HEK293 (cell line): ENCODE measurements around the gene KTN1.

Source experiments
- CTCF ChIA-PET: fragments of 350-600 bp; formaldehyde crosslinking; extraction: SDS; loops from one replicate; lab custom pipeline; 2021; ENCODE audit warnings: antibody characterized with exemption; lab: Yijun Ruan, JAX
- POLR2A ChIA-PET: fragments of 300-600 bp; formaldehyde crosslinking; extraction: SDS; loops from one replicate; lab custom pipeline; 2020; ENCODE audit warnings: antibody characterized with exemption, inconsistent platforms; lab: Yijun Ruan, JAX
- H3K27ac ChIP-seq: fragments of 200-500 bp; sonication (Bioruptor generic); 2 replicates; pipeline ENCODE4 v1.5.1; 2014; ENCODE audit warnings: low read depth, low read length, control low read depth, inconsistent platforms; ENCODE audit errors: extremely low read depth
- H3K36me3 ChIP-seq, 2 experiments: fragments of 200-500 bp in 1 of 2; sonication (Bioruptor generic) in 1 of 2; 1 replicate in 1 of 2; 2 replicates in 1 of 2; pipeline ENCODE4 v1.5.1; 2014 to 2017; ENCODE audit warnings: inconsistent platforms in 2 of 2, low read length in 2 of 2; ENCODE audit not compliant: control insufficient read depth in 2 of 2, insufficient read depth in 1 of 2
- H3K4me1 ChIP-seq: fragments of 200-500 bp; sonication (Bioruptor generic); 2 replicates; pipeline ENCODE4 v1.5.1; 2014; ENCODE audit warnings: mild to moderate bottlenecking, low read length, inconsistent platforms; ENCODE audit not compliant: control insufficient read depth, insufficient read depth
- H3K4me3 ChIP-seq: 2 replicates; pipeline ENCODE4 v1.5.1; 2011; ENCODE audit warnings: low read depth, mild to moderate bottlenecking, control low read depth, low read length, moderate library complexity
- H3K9me3 ChIP-seq: fragments of 200-500 bp; sonication (Bioruptor generic); 2 replicates; pipeline ENCODE4 v1.5.1; 2014; ENCODE audit warnings: low read depth, low read length, inconsistent platforms; ENCODE audit not compliant: control insufficient read depth, insufficient read depth
- KLF17 ChIP-seq: fragments of 450-650 bp; formaldehyde crosslinking; IDR thresholded peaks from 2 replicates; pipeline ENCODE4 v1.5.1; 2016; ENCODE audit warnings: missing biosample characterization, missing genetic modification characterization
- REST ChIP-seq: fragments of 450-650 bp; formaldehyde crosslinking; IDR thresholded peaks from 2 replicates; pipeline ENCODE4 v1.5.1; 2016; ENCODE audit warnings: missing biosample characterization, missing genetic modification characterization
- SCRT1 ChIP-seq: fragments of 450-650 bp; formaldehyde crosslinking; IDR thresholded peaks from 2 replicates; pipeline ENCODE4 v1.5.1; 2016; ENCODE audit warnings: missing biosample characterization, missing genetic modification characterization, borderline replicate concordance
- SP7 ChIP-seq: fragments of 450-650 bp; formaldehyde crosslinking; IDR thresholded peaks from 2 replicates; pipeline ENCODE4 v1.5.1; 2016; ENCODE audit warnings: missing biosample characterization, missing genetic modification characterization
- ZFP41 ChIP-seq: fragments of 450-650 bp; formaldehyde crosslinking; IDR thresholded peaks from 2 replicates; pipeline ENCODE4 v1.5.1; 2016; ENCODE audit warnings: missing biosample characterization, missing genetic modification characterization, borderline replicate concordance
- ZNF112 ChIP-seq: fragments of 450-650 bp; formaldehyde crosslinking; IDR thresholded peaks from 2 replicates; pipeline ENCODE4 v1.5.0; 2017; ENCODE audit warnings: missing biosample characterization, missing genetic modification characterization
- ZNF24 ChIP-seq: fragments of 450-650 bp; formaldehyde crosslinking; IDR thresholded peaks from 2 replicates; pipeline ENCODE4 v1.5.1; 2016; ENCODE audit warnings: missing biosample characterization, missing genetic modification characterization
- ZNF274 ChIP-seq, 2 experiments: fragments of 200-500 bp in 1 of 2; fragments of 450-650 bp in 1 of 2; sonication (Bioruptor generic) in 1 of 2; formaldehyde crosslinking in 1 of 2; IDR thresholded peaks; 2 replicates each; pipeline versions ENCODE4 v1.5.1 to v1.6.1; 2014 to 2016; ENCODE audit warnings: borderline replicate concordance in 1 of 2, inconsistent platforms in 1 of 2, low read length in 1 of 2, missing biosample characterization in 1 of 2, missing genetic modification characterization in 1 of 2
- ZNF404 ChIP-seq: fragments of 450-650 bp; formaldehyde crosslinking; IDR thresholded peaks from 2 replicates; pipeline ENCODE4 v1.5.1; 2017; ENCODE audit warnings: missing biosample characterization, missing genetic modification characterization
- ZNF518A ChIP-seq: fragments of 450-650 bp; formaldehyde crosslinking; conservative IDR thresholded peaks from 2 replicates; pipeline ENCODE4 v1.5.1; 2016; ENCODE audit warnings: low read depth, missing biosample characterization, missing genetic modification characterization
- ZNF549 ChIP-seq: fragments of 450-650 bp; IDR thresholded peaks from 2 replicates; pipeline ENCODE4 v1.5.1; 2018; ENCODE audit warnings: missing biosample characterization, missing genetic modification characterization, mild to moderate bottlenecking, inconsistent platforms, moderate library complexity
- ZNF660 ChIP-seq: fragments of 450-650 bp; IDR thresholded peaks from 2 replicates; pipeline ENCODE4 v1.5.1; 2018; ENCODE audit warnings: missing biosample characterization, mild to moderate bottlenecking, missing genetic modification characterization
- ZNF830 ChIP-seq: fragments of 450-650 bp; IDR thresholded peaks from 2 replicates; pipeline ENCODE4 v1.5.0; 2018; ENCODE audit warnings: missing biosample characterization, missing genetic modification characterization, low read depth, mild to moderate bottlenecking, moderate library complexity
- ZNF837 ChIP-seq: fragments of 450-650 bp; formaldehyde crosslinking; IDR thresholded peaks from 2 replicates; pipeline ENCODE4 v1.5.1; 2016; ENCODE audit warnings: missing biosample characterization, missing genetic modification characterization
- TF ChIP-seq, protein P1 (sequence below): fragments of 450-650 bp; formaldehyde crosslinking; IDR thresholded peaks from 2 replicates; pipeline ENCODE4 v1.5.1; 2016; ENCODE audit warnings: missing biosample characterization, missing genetic modification characterization
- TF ChIP-seq, protein P2 (sequence below): fragments of 450-650 bp; formaldehyde crosslinking; IDR thresholded peaks from 2 replicates; pipeline ENCODE4 v1.5.1; 2017; ENCODE audit warnings: missing biosample characterization, missing genetic modification characterization
- TF ChIP-seq, protein P3 (sequence below): fragments of 450-650 bp; formaldehyde crosslinking; IDR thresholded peaks from 2 replicates; pipeline ENCODE4 v1.5.1; 2016; ENCODE audit warnings: missing biosample characterization, missing genetic modification characterization, low read depth

The KTN1 gene

GRCh38 chr14:55536204-55536708 lies 43.8 kb upstream of the KTN1 start (continued):
- TF ChIP-seq REST (tag by site-specific recombination): no peak

DNA sequence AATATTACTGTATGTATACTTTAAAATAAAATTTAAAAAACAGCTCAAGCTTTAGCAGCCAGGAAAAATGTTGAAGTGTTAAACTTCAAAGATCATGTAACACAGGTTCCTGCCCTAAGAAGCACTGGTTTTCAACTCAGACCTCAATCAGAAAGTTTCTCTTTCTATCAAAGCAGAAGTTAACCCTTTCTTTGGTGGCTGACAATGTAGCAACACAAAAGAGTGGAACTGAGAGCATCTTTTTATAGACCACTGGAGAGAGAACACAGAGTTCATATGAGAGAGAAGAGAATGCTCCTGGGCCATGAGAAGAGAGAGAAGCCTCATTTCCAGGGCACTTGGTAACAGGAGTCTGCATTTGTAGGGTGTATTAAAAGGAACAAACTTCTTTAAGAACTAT lies 42.2 kb upstream of the KTN1 start:
- ChIA-PET POLR2A (no interaction called here), CTCF (no interaction called here)
- Histone ChIP-seq H3K9me3 (no peaks in the 10 kb centered on the region), H3K36me3 (no peaks in the 10 kb centered on the region), H3K27ac (no peak overlapping the region), H3K4me1 (no peaks in the 10 kb centered on the region), H3K4me3 (no peak overlapping the region)
- TF ChIP-seq ZNF837 (tag by site-specific recombination): no peak
- TF ChIP-seq ZNF549 (tag by site-specific recombination): no peak
- no peak for TF ChIP-seq SCRT1 (tag by site-specific recombination)
- TF ChIP-seq, protein P1, sequence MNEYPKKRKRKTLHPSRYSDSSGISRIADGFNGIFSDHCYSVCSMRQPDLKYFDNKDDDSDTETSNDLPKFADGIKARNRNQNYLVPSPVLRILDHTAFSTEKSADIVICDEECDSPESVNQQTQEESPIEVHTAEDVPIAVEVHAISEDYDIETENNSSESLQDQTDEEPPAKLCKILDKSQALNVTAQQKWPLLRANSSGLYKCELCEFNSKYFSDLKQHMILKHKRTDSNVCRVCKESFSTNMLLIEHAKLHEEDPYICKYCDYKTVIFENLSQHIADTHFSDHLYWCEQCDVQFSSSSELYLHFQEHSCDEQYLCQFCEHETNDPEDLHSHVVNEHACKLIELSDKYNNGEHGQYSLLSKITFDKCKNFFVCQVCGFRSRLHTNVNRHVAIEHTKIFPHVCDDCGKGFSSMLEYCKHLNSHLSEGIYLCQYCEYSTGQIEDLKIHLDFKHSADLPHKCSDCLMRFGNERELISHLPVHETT (tag by site-specific recombination): no peak
- no peak for TF ChIP-seq SP7
- TF ChIP-seq ZNF404 (tag by site-specific recombination): no peak
- TF ChIP-seq ZFP41 (tag by site-specific recombination): no peak

GRCh38 chr14:55539975-55540374 lies 40.0 kb upstream of the KTN1 start:
- POLR2A ChIA-PET: interaction anchor here (0.5 kb wide), 1 partner anchor 27 kb away, joined by 3 read pairs; no protein-coding TSS in a partner anchor
- H3K27ac ChIP-seq: no peak overlapping the region
- H3K4me1 ChIP-seq: no peaks in the 10 kb centered on the region
- no peaks in the 10 kb centered on the region for H3K9me3 ChIP-seq
- no peaks in the 10 kb centered on the region for H3K36me3 ChIP-seq
- no peak overlapping the region for H3K4me3 ChIP-seq
- CTCF ChIA-PET: no interaction called here
- no peak for TF ChIP-seq ZNF274 (IDR thresholded peaks at IDR 0.05; ENCODE audit: low read length)
- no peak for TF ChIP-seq ZNF274 (tag by site-specific recombination; IDR thresholded peaks at IDR 0.05; ENCODE audit: borderline replicate concordance)
- TF ChIP-seq ZNF112 (tag by site-specific recombination): no peak
- no peak for TF ChIP-seq ZNF660
- TF ChIP-seq, protein P2, sequence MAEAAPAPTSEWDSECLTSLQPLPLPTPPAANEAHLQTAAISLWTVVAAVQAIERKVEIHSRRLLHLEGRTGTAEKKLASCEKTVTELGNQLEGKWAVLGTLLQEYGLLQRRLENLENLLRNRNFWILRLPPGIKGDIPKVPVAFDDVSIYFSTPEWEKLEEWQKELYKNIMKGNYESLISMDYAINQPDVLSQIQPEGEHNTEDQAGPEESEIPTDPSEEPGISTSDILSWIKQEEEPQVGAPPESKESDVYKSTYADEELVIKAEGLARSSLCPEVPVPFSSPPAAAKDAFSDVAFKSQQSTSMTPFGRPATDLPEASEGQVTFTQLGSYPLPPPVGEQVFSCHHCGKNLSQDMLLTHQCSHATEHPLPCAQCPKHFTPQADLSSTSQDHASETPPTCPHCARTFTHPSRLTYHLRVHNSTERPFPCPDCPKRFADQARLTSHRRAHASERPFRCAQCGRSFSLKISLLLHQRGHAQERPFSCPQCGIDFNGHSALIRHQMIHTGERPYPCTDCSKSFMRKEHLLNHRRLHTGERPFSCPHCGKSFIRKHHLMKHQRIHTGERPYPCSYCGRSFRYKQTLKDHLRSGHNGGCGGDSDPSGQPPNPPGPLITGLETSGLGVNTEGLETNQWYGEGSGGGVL (tag by site-specific recombination): no peak
- no peak for TF ChIP-seq KLF17 (tag by site-specific recombination)
- no peak for TF ChIP-seq ZNF830 (tag by site-specific recombination)
- TF ChIP-seq ZNF518A (tag by site-specific recombination): no peak
- TF ChIP-seq, protein P3, sequence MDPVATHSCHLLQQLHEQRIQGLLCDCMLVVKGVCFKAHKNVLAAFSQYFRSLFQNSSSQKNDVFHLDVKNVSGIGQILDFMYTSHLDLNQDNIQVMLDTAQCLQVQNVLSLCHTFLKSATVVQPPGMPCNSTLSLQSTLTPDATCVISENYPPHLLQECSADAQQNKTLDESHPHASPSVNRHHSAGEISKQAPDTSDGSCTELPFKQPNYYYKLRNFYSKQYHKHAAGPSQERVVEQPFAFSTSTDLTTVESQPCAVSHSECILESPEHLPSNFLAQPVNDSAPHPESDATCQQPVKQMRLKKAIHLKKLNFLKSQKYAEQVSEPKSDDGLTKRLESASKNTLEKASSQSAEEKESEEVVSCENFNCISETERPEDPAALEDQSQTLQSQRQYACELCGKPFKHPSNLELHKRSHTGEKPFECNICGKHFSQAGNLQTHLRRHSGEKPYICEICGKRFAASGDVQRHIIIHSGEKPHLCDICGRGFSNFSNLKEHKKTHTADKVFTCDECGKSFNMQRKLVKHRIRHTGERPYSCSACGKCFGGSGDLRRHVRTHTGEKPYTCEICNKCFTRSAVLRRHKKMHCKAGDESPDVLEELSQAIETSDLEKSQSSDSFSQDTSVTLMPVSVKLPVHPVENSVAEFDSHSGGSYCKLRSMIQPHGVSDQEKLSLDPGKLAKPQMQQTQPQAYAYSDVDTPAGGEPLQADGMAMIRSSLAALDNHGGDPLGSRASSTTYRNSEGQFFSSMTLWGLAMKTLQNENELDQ (tag by site-specific recombination): no peak
- TF ChIP-seq ZNF24: no peak
